GM12873 (cell line): Measurements from ENCODE around the gene PLOD3.

ENCODE experiments used
- TF ChIP-seq, protein P1 (sequence below): IDR thresholded peaks from 2 replicates; pipeline ENCODE4 v1.5.1; 2012; ENCODE audit warnings: low read depth, mild to moderate bottlenecking, moderate library complexity, low read length, control low read depth; ENCODE audit not compliant: insufficient read depth; ENCODE audit errors: missing control alignments

PLOD3 gene, protein sequence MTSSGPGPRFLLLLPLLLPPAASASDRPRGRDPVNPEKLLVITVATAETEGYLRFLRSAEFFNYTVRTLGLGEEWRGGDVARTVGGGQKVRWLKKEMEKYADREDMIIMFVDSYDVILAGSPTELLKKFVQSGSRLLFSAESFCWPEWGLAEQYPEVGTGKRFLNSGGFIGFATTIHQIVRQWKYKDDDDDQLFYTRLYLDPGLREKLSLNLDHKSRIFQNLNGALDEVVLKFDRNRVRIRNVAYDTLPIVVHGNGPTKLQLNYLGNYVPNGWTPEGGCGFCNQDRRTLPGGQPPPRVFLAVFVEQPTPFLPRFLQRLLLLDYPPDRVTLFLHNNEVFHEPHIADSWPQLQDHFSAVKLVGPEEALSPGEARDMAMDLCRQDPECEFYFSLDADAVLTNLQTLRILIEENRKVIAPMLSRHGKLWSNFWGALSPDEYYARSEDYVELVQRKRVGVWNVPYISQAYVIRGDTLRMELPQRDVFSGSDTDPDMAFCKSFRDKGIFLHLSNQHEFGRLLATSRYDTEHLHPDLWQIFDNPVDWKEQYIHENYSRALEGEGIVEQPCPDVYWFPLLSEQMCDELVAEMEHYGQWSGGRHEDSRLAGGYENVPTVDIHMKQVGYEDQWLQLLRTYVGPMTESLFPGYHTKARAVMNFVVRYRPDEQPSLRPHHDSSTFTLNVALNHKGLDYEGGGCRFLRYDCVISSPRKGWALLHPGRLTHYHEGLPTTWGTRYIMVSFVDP

GRCh38 chr7:101217388-101218235 lies at the start of gene PLOD3, which contains the start of gene ZNHIT1:
TSS of gene PLOD3 (minus strand) at chr7:101217581. CDS start at chr7:101217274, 307 bp downstream.
TSS of gene ZNHIT1 (plus strand) at chr7:101218165. CDS start at chr7:101218196, 31 bp downstream.
- TF ChIP-seq, protein P1, sequence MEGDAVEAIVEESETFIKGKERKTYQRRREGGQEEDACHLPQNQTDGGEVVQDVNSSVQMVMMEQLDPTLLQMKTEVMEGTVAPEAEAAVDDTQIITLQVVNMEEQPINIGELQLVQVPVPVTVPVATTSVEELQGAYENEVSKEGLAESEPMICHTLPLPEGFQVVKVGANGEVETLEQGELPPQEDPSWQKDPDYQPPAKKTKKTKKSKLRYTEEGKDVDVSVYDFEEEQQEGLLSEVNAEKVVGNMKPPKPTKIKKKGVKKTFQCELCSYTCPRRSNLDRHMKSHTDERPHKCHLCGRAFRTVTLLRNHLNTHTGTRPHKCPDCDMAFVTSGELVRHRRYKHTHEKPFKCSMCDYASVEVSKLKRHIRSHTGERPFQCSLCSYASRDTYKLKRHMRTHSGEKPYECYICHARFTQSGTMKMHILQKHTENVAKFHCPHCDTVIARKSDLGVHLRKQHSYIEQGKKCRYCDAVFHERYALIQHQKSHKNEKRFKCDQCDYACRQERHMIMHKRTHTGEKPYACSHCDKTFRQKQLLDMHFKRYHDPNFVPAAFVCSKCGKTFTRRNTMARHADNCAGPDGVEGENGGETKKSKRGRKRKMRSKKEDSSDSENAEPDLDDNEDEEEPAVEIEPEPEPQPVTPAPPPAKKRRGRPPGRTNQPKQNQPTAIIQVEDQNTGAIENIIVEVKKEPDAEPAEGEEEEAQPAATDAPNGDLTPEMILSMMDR, result no peak

DNA sequence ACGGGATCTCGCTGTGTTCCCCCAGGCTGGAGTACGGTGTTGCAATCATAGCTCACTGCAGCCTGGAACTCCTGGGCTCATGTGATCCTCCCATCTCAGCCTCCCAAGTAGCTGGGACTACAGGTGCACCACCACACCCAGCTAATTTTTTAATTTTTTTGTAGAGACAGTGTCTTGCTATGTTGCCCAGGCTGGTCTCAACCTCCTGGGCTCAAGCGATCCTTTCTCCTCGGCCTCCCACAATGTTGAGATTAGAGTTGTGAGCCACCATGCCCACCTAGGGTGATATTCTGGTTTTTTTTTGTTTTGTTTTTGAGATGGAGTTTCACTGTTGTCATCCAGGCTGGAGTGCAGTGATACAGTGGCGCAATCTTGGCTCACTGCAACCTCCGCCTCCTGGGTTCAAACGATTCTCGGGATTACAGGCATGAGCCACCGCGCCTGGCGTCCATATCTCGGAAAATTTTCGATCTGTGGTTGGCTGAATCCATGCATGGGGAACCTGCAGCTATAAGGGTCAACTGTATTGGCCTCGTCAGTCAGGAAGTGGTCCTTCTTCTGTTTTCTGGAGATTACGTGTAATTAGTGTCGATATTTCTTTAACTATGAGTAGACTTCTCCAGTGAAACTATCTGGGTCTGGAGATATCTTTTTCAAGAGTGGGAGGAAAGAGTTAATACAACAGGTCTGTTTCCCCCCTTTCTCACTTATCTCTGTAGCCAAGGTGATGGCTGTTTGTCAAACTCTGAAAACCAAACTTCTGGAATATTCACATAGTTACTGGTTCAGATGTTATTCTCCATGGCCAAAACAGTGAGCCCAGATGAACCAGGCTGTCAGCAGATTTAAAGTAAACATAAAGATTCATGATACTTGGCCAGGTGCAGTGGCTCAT lies 48.5 kb upstream of the PLOD3 start:
- TF ChIP-seq, protein P1, result no peak

GRCh38 chr7:101258243-101258731 lies 40.9 kb upstream of the PLOD3 start:
- TF ChIP-seq, protein P1, result no peak

- TF ChIP-seq, protein P1, result no peak
These were observed 38.4 kb upstream of the PLOD3 start for GRCh38 chr7:101255796-101256195.

GRCh38 chr7:101251871-101252659 lies 34.7 kb upstream of the PLOD3 start:
- TF ChIP-seq, protein P1, result no peak

DNA sequence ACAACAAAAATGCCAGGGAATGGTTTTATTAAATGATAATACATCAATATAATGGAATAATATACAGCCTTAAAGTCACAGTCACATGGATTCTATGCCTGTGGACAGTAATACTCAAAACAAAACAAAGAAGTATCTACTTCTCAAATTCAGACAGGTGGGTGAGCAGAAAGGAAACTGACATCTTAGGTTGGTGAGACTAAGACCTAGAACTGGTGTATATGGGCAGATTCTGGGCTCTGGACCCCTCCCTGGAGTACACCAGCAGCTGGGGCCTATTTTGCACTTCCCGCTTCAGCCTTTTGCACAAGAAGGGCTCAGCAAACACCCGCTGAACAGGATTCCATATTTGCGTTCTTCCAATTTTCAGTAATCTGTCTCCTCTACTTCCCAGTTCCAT lies 32.9 kb upstream of the PLOD3 start:
- TF ChIP-seq, protein P1, result no peak
